K562 (cell line): ENCODE results near the gene YY1AP1. TPM values are rescaled to one million over a fixed set of nuclear protein-coding genes. Genes with fewer than 3 reads are reported as not detected.
A peak's percentile ranks its signal among the peaks of the same experiment; 100 is the strongest.

Experiments used
- CCNT2 ChIP-seq: IDR thresholded peaks from 2 replicates; pipeline ENCODE4 v1.6.1; 2011; ENCODE audit warnings: borderline replicate concordance, low read depth, mild to moderate bottlenecking, moderate library complexity, mixed read lengths, low read length; ENCODE audit not compliant: insufficient read length; ENCODE audit errors: extremely low read depth
- CTBP1 ChIP-seq: fragments of 450-650 bp; IDR thresholded peaks from 2 replicates; pipeline ENCODE4 v1.6.1; 2016; ENCODE audit warnings: borderline replicate concordance
- DPF2 ChIP-seq: fragments of 450-650 bp; IDR thresholded peaks from 2 replicates; pipeline ENCODE4 v1.6.1; 2016
- NFIX ChIP-seq: fragments of 250-450 bp; sonication (Bioruptor Pico); IDR thresholded peaks from 2 replicates; pipeline ENCODE4 v1.4.0; 2020; ENCODE audit warnings: low read depth, mild to moderate bottlenecking, moderate library complexity
- RB1 ChIP-seq: fragments of 450-650 bp; IDR thresholded peaks from 2 replicates; pipeline ENCODE4 v1.6.1; 2017; ENCODE audit warnings: low read depth, mild to moderate bottlenecking
- RFX5 ChIP-seq: IDR thresholded peaks from 2 replicates; pipeline ENCODE4 v1.6.1; 2011; ENCODE audit warnings: low read depth, mild to moderate bottlenecking, improper control_type of control experiment, low read length
- SMARCA5 ChIP-seq: fragments of 450-650 bp; IDR thresholded peaks from 2 replicates; pipeline ENCODE4 v1.6.1; 2016
- ZFX ChIP-seq: sonication (generic); formaldehyde crosslinking; IDR thresholded peaks from 2 replicates; pipeline ENCODE4 v1.8.0; 2022; ENCODE audit warnings: mild to moderate bottlenecking, missing genetic modification reagents, moderate library complexity
- polyA plus RNA-seq, 8 experiments: library from polyadenylated mRNA; depleted of rRNA in 4 of 8; stranded (reverse) in 5 of 8; unstranded in 3 of 8; fragments of >200 nt; fragmentation: Nextera tagmentation in 2 of 8; fragmentation: Illumina TruSeq in 1 of 8; extraction: Ambion mirVana in 2 of 8; extraction: Trizol in 1 of 8; gene quantifications; 2 replicates each; pipeline versions ENCODE4 v1.2.1 to v1.2.3, GENCODE V29; 2011 to 2014; ENCODE audit warnings: inconsistent platforms in 1 of 8, missing spikeins in 1 of 8
- total RNA-seq, 7 experiments: library from RNA; depleted of rRNA in 6 of 7; stranded (reverse); fragments of >200 nt in 6 of 7; fragmentation: Illumina TruSeq in 2 of 7; extraction: Trizol in 2 of 7; gene quantifications; 2 replicates each; pipeline versions ENCODE4 v1.2.1 to v1.2.3, GENCODE V29; 2011 to 2021; ENCODE audit warnings: low replicate concordance in 1 of 7
- TF ChIP-seq, protein P1 (sequence below): conservative IDR thresholded peaks from 2 replicates; pipeline ENCODE4 v1.6.1; 2011; ENCODE audit warnings: low read depth, mild to moderate bottlenecking, low read length; ENCODE audit not compliant: control insufficient read depth
- TF ChIP-seq, protein P2 (sequence below), 2 experiments: fragments of 450-650 bp; conservative IDR thresholded peaks; 2 replicates each; pipeline ENCODE4 v1.6.1; 2017; ENCODE audit warnings: mild to moderate bottlenecking in 2 of 2, moderate library complexity in 2 of 2
- TF ChIP-seq, protein P3 (sequence below): fragments of 450-650 bp; IDR thresholded peaks from 2 replicates; pipeline ENCODE4 v1.6.1; 2016; ENCODE audit warnings: mild to moderate bottlenecking, moderate library complexity

The YY1AP1 gene
- total and polyA plus RNA-seq, 9 of the 15 experiments (the other 6 are each of a cell fraction or from before 2014, with no cell fraction given) = 18.4 to 90.7 (median 42.9) TPM

DNA sequence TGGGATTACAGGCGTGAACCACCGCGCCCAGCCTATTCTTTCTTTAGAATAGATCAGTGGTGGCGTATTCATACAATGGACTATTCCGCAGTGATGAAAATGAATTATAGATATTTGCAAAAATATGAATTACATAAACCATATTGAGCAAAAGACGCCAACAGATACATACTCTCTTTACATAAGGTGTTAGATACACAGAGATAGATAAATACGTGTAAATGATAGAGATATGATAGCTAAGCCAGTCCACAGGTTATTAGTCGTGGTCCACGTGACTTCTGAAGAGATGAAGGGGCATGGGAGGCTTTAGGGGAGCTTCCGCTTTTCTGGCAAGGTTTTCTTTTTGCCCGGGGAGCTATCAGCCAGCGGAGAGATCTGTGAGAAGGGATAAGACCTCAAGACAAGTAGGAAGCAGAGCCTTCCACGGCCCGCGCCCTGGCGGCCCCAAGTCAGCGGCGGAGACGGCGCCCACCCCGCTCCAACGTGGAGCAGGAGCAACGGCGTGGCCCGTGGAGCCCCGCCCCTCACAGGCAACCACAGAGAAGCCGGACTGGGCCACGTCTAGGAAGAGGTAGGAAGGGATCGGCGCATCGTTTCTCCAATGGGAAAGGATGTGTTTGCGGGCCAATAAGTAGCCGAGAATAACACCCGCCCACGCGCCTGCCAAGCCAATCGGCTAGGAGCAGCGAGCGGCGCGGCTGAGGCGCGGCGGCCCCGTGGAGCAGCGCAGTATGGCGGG, 78.9 kb downstream of the YY1AP1 start, which contains the start of gene MSTO1 (continued):
- peak; percentile 68 for TF ChIP-seq CCNT2
- TF ChIP-seq NFIX (CRISPR knock-in tag) = no peak
- peak; percentile 52 for TF ChIP-seq ZFX
- TF ChIP-seq, protein P1, sequence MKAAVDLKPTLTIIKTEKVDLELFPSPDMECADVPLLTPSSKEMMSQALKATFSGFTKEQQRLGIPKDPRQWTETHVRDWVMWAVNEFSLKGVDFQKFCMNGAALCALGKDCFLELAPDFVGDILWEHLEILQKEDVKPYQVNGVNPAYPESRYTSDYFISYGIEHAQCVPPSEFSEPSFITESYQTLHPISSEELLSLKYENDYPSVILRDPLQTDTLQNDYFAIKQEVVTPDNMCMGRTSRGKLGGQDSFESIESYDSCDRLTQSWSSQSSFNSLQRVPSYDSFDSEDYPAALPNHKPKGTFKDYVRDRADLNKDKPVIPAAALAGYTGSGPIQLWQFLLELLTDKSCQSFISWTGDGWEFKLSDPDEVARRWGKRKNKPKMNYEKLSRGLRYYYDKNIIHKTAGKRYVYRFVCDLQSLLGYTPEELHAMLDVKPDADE = no peak; the same call in 1 of the 2 replicates
- TF ChIP-seq RFX5 = no peak
- peak; percentile 43; the same call in 1 of the 2 replicates for TF ChIP-seq SMARCA5
- TF ChIP-seq, protein P2, sequence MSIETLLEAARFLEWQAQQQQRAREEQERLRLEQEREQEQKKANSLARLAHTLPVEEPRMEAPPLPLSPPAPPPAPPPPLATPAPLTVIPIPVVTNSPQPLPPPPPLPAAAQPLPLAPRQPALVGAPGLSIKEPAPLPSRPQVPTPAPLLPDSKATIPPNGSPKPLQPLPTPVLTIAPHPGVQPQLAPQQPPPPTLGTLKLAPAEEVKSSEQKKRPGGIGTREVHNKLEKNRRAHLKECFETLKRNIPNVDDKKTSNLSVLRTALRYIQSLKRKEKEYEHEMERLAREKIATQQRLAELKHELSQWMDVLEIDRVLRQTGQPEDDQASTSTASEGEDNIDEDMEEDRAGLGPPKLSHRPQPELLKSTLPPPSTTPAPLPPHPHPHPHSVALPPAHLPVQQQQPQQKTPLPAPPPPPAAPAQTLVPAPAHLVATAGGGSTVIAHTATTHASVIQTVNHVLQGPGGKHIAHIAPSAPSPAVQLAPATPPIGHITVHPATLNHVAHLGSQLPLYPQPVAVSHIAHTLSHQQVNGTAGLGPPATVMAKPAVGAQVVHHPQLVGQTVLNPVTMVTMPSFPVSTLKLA (conservative IDR thresholded peaks at IDR 0.05) = peak; percentile 97 to 99
- peak; percentile 79 for TF ChIP-seq DPF2
- TF ChIP-seq RB1 = peak; percentile 44; the same call in 1 of the 2 replicates
- peak; percentile 39; the same call in 1 of the 2 replicates for TF ChIP-seq CTBP1
- TF ChIP-seq, protein P3, sequence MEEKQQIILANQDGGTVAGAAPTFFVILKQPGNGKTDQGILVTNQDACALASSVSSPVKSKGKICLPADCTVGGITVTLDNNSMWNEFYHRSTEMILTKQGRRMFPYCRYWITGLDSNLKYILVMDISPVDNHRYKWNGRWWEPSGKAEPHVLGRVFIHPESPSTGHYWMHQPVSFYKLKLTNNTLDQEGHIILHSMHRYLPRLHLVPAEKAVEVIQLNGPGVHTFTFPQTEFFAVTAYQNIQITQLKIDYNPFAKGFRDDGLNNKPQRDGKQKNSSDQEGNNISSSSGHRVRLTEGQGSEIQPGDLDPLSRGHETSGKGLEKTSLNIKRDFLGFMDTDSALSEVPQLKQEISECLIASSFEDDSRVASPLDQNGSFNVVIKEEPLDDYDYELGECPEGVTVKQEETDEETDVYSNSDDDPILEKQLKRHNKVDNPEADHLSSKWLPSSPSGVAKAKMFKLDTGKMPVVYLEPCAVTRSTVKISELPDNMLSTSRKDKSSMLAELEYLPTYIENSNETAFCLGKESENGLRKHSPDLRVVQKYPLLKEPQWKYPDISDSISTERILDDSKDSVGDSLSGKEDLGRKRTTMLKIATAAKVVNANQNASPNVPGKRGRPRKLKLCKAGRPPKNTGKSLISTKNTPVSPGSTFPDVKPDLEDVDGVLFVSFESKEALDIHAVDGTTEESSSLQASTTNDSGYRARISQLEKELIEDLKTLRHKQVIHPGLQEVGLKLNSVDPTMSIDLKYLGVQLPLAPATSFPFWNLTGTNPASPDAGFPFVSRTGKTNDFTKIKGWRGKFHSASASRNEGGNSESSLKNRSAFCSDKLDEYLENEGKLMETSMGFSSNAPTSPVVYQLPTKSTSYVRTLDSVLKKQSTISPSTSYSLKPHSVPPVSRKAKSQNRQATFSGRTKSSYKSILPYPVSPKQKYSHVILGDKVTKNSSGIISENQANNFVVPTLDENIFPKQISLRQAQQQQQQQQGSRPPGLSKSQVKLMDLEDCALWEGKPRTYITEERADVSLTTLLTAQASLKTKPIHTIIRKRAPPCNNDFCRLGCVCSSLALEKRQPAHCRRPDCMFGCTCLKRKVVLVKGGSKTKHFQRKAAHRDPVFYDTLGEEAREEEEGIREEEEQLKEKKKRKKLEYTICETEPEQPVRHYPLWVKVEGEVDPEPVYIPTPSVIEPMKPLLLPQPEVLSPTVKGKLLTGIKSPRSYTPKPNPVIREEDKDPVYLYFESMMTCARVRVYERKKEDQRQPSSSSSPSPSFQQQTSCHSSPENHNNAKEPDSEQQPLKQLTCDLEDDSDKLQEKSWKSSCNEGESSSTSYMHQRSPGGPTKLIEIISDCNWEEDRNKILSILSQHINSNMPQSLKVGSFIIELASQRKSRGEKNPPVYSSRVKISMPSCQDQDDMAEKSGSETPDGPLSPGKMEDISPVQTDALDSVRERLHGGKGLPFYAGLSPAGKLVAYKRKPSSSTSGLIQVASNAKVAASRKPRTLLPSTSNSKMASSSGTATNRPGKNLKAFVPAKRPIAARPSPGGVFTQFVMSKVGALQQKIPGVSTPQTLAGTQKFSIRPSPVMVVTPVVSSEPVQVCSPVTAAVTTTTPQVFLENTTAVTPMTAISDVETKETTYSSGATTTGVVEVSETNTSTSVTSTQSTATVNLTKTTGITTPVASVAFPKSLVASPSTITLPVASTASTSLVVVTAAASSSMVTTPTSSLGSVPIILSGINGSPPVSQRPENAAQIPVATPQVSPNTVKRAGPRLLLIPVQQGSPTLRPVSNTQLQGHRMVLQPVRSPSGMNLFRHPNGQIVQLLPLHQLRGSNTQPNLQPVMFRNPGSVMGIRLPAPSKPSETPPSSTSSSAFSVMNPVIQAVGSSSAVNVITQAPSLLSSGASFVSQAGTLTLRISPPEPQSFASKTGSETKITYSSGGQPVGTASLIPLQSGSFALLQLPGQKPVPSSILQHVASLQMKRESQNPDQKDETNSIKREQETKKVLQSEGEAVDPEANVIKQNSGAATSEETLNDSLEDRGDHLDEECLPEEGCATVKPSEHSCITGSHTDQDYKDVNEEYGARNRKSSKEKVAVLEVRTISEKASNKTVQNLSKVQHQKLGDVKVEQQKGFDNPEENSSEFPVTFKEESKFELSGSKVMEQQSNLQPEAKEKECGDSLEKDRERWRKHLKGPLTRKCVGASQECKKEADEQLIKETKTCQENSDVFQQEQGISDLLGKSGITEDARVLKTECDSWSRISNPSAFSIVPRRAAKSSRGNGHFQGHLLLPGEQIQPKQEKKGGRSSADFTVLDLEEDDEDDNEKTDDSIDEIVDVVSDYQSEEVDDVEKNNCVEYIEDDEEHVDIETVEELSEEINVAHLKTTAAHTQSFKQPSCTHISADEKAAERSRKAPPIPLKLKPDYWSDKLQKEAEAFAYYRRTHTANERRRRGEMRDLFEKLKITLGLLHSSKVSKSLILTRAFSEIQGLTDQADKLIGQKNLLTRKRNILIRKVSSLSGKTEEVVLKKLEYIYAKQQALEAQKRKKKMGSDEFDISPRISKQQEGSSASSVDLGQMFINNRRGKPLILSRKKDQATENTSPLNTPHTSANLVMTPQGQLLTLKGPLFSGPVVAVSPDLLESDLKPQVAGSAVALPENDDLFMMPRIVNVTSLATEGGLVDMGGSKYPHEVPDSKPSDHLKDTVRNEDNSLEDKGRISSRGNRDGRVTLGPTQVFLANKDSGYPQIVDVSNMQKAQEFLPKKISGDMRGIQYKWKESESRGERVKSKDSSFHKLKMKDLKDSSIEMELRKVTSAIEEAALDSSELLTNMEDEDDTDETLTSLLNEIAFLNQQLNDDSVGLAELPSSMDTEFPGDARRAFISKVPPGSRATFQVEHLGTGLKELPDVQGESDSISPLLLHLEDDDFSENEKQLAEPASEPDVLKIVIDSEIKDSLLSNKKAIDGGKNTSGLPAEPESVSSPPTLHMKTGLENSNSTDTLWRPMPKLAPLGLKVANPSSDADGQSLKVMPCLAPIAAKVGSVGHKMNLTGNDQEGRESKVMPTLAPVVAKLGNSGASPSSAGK = peak; percentile 90
